HG02885 (cell line): ENCODE measurements around the gene TCEAL3.
"Not testable (repeated sequence)": the region's sequence is repeated elsewhere in the genome, so short reads cannot be mapped to it uniquely, and the experiment has no call there.

Source experiments
- ATAC-seq: cut with Tn5 transposase; IDR thresholded peaks from one replicate; pipeline ENCODE4 v1.9.1; 2021; ENCODE audit warnings: mild to moderate bottlenecking; ENCODE audit not compliant: unreplicated experiment, poor library complexity

The TCEAL3 gene

GRCh38 chrX:103607364-103608305, at the start of gene TCEAL3:
TSS of gene TCEAL3 (plus strand) at chrX:103607963. CDS start at chrX:103609065, 1,102 bp downstream.
- peak; percentile 81 for ATAC-seq

- ATAC-seq = no peak
Observed at GRCh38 chrX:103560256-103560655, 47.5 kb upstream of the TCEAL3 start.

- no peak for ATAC-seq
Observed at GRCh38 chrX:103562801-103563200, 45.0 kb upstream of the TCEAL3 start.

GRCh38 chrX:103565197-103565596, 42.6 kb upstream of the TCEAL3 start:
- peak; percentile 87 for ATAC-seq

GRCh38 chrX:103565752-103566151, 42.0 kb upstream of the TCEAL3 start:
- peak; percentile 45 for ATAC-seq

- no peak for ATAC-seq
Observed at GRCh38 chrX:103571121-103571520, 36.6 kb upstream of the TCEAL3 start.

GRCh38 chrX:103571726-103572125, 36.0 kb upstream of the TCEAL3 start:
- no peak for ATAC-seq

GRCh38 chrX:103573202-103573601, 34.6 kb upstream of the TCEAL3 start:
- no peak for ATAC-seq

- no peak for ATAC-seq
Observed at GRCh38 chrX:103584596-103584995, 23.2 kb upstream of the TCEAL3 start.

GRCh38 chrX:103585411-103586313, 22.1 kb upstream of the TCEAL3 start, which contains the start of gene TCEAL4:
TSS of gene TCEAL4 (plus strand) at chrX:103585515. CDS start at chrX:103586676, 1,161 bp downstream.
- peak; percentile 96 for ATAC-seq

- ATAC-seq = no peak
Observed at GRCh38 chrX:103586314-103586646, 21.5 kb upstream of the TCEAL3 start.

GRCh38 chrX:103586659-103587058, 21.1 kb upstream of the TCEAL3 start:
- ATAC-seq = no peak

GRCh38 chrX:103592295-103592694, 15.5 kb upstream of the TCEAL3 start:
- not testable (repeated sequence) for ATAC-seq

- not testable (repeated sequence) for ATAC-seq
Observed at GRCh38 chrX:103595202-103595601, 12.6 kb upstream of the TCEAL3 start.

GRCh38 chrX:103608306-103608963, 672 bp downstream of the TCEAL3 start:
- peak; percentile 28 for ATAC-seq

GRCh38 chrX:103610282-103610681, 2.5 kb downstream of the TCEAL3 start:
- ATAC-seq = no peak

GRCh38 chrX:103613362-103613890, 5.7 kb downstream of the TCEAL3 start:
- ATAC-seq = no peak

GRCh38 chrX:103614999-103615398, 7.2 kb downstream of the TCEAL3 start:
- ATAC-seq = no peak

- ATAC-seq = no peak
Observed at GRCh38 chrX:103615781-103616371, 8.1 kb downstream of the TCEAL3 start.
